ENCODE data around the gene ENTPD2.

DNA sequence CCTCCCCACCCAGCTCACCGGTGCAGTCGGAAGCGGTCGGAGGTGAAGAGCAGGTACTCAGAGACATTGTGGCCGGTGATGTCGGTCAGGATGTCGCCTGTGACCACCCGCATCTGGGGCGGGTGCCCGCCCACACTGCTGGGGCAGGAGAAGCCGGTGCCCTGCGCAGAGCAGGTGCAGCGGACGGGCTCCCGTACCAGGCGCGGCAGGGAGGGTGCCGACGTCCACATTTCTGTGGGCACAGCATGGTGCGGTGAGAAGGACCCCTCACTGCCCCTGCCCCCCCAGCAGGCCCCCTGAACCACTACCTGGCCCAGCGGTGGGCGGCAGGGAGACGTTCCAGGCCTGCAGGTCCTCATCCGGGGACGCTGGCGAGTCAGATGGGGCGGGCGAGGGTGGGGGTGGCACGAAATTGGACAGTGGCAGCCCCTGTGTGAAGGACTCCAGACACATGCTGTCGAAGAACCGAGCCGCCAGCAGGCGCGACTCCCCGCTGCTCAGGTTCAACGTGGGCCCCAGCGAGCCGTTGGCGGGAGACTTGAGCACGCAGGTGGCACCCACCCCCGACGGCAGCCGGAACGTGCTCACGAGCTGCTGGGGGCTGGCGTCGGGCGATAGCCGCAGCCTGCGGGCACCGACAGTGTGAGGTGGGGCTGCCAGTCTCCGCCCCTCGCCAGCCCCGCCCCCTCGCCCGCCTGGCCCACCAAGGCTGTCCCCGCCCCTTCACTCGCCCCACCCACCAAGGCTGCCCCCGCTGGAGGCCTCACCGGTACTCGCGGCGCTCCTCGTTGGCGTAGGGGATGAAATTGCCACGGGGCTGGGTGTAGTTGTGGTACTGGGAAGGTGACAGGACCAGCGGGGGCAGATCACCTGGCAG is 40.9 kb downstream of the ENTPD2 start:
- no peak for TF ChIP-seq POLR2A (IDR thresholded peaks at IDR 0.05)
- TF ChIP-seq, protein P1, sequence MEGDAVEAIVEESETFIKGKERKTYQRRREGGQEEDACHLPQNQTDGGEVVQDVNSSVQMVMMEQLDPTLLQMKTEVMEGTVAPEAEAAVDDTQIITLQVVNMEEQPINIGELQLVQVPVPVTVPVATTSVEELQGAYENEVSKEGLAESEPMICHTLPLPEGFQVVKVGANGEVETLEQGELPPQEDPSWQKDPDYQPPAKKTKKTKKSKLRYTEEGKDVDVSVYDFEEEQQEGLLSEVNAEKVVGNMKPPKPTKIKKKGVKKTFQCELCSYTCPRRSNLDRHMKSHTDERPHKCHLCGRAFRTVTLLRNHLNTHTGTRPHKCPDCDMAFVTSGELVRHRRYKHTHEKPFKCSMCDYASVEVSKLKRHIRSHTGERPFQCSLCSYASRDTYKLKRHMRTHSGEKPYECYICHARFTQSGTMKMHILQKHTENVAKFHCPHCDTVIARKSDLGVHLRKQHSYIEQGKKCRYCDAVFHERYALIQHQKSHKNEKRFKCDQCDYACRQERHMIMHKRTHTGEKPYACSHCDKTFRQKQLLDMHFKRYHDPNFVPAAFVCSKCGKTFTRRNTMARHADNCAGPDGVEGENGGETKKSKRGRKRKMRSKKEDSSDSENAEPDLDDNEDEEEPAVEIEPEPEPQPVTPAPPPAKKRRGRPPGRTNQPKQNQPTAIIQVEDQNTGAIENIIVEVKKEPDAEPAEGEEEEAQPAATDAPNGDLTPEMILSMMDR (IDR thresholded peaks at IDR 0.05): no peak
